ELF-1 (cell line): ENCODE results near the gene EPN1.
"Not testable (repeated sequence)": the region's sequence is repeated elsewhere in the genome, so short reads cannot be mapped to it uniquely, and the experiment has no call there.

Experiments used
- DNase-seq: peaks from one replicate; pipeline ENCODE4 v3.0.0-alpha.2; 2016; ENCODE audit warnings: low read depth, low spot score

EPN1 gene

GRCh38 chr19:55720214-55720746 is 45.3 kb downstream of the EPN1 start:
- DNase-seq, result no peak

DNA sequence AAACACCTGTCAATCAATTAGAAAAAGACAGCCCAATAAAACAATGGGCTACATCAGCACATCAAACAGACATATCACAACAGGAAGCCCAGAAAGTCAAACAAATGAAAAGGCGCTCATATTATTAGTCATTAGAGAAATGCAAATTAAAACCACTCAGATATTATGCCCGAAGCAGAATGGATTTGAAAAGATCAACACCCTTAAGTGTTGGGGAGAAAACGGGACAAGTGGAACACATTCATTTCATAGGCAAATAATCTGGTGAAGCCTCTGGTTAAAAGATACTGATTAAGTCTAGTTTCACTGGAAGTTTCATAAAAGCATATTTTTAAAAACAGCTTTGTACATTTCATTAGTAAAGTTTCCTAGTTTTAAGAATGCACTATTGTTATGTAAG is 45.8 kb downstream of the EPN1 start:
- no peak for DNase-seq

- no peak for DNase-seq
Measured at GRCh38 chr19:55723491-55723890, 48.5 kb downstream of the EPN1 start.

DNA sequence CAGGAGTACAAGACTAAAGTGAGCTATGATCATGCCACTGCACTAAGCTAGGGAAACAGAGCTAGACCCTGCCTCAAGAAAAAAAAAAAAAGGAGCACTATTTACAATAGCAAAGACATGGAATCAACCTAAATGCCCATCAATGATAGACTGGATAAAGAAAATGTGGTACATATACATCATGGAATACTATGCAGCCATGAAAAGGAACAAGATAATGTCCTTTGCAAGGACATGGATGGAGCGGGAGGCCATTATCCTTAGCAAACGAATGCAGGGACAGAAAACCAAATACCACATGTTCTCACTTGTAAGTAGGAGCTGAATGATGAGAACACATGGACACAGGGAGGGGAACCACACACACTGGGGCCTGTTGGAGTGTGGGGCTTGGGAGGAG is 55.4 kb downstream of the EPN1 start:
- DNase-seq, result not testable (repeated sequence)

GRCh38 chr19:55738302-55738701 is 63.3 kb downstream of the EPN1 start, which contains the start of gene NLRP9:
NLRP9 (minus strand) TSS chr19:55738402; CDS start chr19:55738374, 28 bp downstream.
- DNase-seq, result no peak

DNA sequence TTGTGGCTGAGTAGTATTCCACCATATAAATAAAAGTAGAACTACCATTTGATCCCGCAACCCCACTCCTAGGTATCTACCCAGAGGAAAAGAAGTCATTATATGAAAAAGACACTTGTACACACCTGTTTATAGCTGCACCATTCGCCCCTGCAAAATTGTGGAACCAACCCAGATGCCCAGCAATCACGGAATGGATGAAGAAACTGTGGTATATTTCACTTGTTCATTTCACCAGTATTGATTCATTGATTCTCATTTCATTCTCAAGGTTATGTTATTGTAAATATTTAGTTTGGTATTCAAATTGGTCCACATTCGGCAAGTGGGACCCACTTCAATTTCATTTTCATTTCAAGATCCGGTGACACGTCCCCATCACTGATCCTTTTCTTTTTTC is 75.7 kb downstream of the EPN1 start:
- no peak for DNase-seq

- no peak for DNase-seq
Measured at GRCh38 chr19:55753401-55753800, 78.4 kb downstream of the EPN1 start.

- not testable (repeated sequence) for DNase-seq
Measured at GRCh38 chr19:55756808-55757207, 81.8 kb downstream of the EPN1 start.

DNA sequence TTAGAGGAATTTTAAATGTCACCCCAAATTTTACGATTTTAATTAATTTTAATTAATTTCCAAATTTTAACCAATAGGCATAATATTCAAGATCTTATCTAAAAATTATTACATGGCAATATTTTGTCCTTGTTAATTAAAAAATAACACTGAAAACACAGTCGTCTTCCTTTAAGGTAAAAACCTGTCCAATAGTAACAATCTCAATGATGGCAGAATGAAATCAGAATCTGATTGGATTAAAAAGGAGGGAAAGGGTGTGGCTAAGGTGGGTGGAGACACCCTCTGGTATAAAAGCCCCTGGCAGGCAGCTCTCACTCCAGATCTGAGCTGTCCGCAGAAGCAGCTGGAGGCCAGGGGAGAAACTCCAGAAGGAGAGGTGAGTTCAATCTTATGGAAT is 83.8 kb downstream of the EPN1 start, which contains the start of gene RFPL4A:
Gene RFPL4A, plus strand, starts transcription at position 301 of the 400 bp plus-strand sequence. CDS start 2,704 bp downstream, outside the sequence.
- not testable (repeated sequence) for DNase-seq
